ENCODE data around the gene HDGF. TPM values are rescaled to one million over a fixed set of nuclear protein-coding genes. Genes with fewer than 3 reads are reported as not detected.
A peak's percentile ranks its signal among the peaks of the same experiment; 100 is the strongest.

The HDGF gene
- total RNA-seq, 1 donor from 2014 or later, result 147 TPM

GRCh38 chr1:156752843-156753482, 1.5 kb upstream of the HDGF start:
- no peak for DNase-seq
- H3K27me3 Mint-ChIP-seq (ENCODE audit: unreplicated experiment), result peaks cover 10% of the 10 kb centered on the region
- H3K9me3 Mint-ChIP-seq (ENCODE audit: unreplicated experiment), result peaks cover 6% of the 10 kb centered on the region
- H3K36me3 Mint-ChIP-seq (ENCODE audit: unreplicated experiment), result no peaks in the 10 kb centered on the region
- H3K4me3 Mint-ChIP-seq (ENCODE audit: unreplicated experiment), result peak overlapping the region; percentile 90
- peaks cover 27% of the 10 kb centered on the region for H3K4me1 Mint-ChIP-seq (ENCODE audit: low read depth, unreplicated experiment)
- TF ChIP-seq, protein P1, sequence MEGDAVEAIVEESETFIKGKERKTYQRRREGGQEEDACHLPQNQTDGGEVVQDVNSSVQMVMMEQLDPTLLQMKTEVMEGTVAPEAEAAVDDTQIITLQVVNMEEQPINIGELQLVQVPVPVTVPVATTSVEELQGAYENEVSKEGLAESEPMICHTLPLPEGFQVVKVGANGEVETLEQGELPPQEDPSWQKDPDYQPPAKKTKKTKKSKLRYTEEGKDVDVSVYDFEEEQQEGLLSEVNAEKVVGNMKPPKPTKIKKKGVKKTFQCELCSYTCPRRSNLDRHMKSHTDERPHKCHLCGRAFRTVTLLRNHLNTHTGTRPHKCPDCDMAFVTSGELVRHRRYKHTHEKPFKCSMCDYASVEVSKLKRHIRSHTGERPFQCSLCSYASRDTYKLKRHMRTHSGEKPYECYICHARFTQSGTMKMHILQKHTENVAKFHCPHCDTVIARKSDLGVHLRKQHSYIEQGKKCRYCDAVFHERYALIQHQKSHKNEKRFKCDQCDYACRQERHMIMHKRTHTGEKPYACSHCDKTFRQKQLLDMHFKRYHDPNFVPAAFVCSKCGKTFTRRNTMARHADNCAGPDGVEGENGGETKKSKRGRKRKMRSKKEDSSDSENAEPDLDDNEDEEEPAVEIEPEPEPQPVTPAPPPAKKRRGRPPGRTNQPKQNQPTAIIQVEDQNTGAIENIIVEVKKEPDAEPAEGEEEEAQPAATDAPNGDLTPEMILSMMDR (IDR thresholded peaks at IDR 0.05; ENCODE audit: partially characterized antibody, unreplicated experiment), result no peak
- H3K27ac Mint-ChIP-seq (ENCODE audit: unreplicated experiment), result peak overlapping the region; percentile 90

- Mint-ChIP-seq H3K4me1 (ENCODE audit: low read depth, unreplicated experiment) (peaks cover 32% of the 10 kb centered on the region), H3K9me3 (ENCODE audit: unreplicated experiment) (peaks cover 6% of the 10 kb centered on the region), H3K4me3 (ENCODE audit: unreplicated experiment) (peak overlapping the region; percentile 90), H3K27ac (ENCODE audit: unreplicated experiment) (peak overlapping the region; percentile 97), H3K27me3 (ENCODE audit: unreplicated experiment) (peaks cover 10% of the 10 kb centered on the region), H3K36me3 (ENCODE audit: unreplicated experiment) (no peaks in the 10 kb centered on the region)
- TF ChIP-seq, protein P1 (IDR thresholded peaks at IDR 0.05; ENCODE audit: partially characterized antibody, unreplicated experiment), result no peak
- peak; percentile 98 for DNase-seq
Observed at GRCh38 chr1:156751757-156752481, 444 bp upstream of the HDGF start.

GRCh38 chr1:156750711-156751450, 594 bp downstream of the HDGF start:
- Mint-ChIP-seq H3K9me3 (ENCODE audit: unreplicated experiment) (peaks cover 11% of the 10 kb centered on the region), H3K36me3 (ENCODE audit: unreplicated experiment) (no peaks in the 10 kb centered on the region), H3K27me3 (ENCODE audit: unreplicated experiment) (peaks cover 10% of the 10 kb centered on the region), H3K4me3 (ENCODE audit: unreplicated experiment) (peak overlapping the region; percentile 94), H3K4me1 (ENCODE audit: low read depth, unreplicated experiment) (peaks cover 38% of the 10 kb centered on the region), H3K27ac (ENCODE audit: unreplicated experiment) (peak overlapping the region; percentile 82)
- TF ChIP-seq, protein P1 (IDR thresholded peaks at IDR 0.05; ENCODE audit: partially characterized antibody, unreplicated experiment), result peak; percentile 31
- peak; percentile 68 for DNase-seq

DNA sequence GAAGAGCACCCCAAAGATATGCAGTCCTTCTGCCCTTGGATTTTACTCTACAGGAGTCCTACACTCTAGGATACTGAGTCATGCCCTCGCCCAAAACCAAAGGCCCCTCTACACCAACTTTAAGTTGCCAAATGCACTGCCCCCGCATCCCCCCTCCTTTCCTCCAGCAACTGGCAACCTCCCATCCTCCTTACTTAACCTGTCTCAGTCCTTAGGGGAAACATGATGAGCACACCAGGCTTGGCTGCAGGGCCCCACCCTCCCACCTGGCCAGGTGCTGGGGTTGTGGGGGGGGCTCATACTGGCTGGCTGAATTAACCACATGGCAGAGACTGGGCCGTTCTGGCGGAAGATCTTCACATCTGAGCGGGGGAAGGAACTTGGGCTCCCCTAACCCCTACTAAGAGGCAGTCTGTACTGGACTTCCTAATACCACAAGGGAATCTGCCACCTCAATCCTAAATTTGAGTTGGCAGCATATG, 1.2 kb downstream of the HDGF start:
- H3K27ac Mint-ChIP-seq (ENCODE audit: unreplicated experiment), result peak overlapping the region; percentile 82
- TF ChIP-seq, protein P1 (IDR thresholded peaks at IDR 0.05; ENCODE audit: partially characterized antibody, unreplicated experiment), result no peak
- DNase-seq, result no peak
- H3K4me3 Mint-ChIP-seq (ENCODE audit: unreplicated experiment), result peak overlapping the region; percentile 94
- no peaks in the 10 kb centered on the region for H3K36me3 Mint-ChIP-seq (ENCODE audit: unreplicated experiment)
- H3K4me1 Mint-ChIP-seq (ENCODE audit: low read depth, unreplicated experiment), result peaks cover 44% of the 10 kb centered on the region
- peaks cover 15% of the 10 kb centered on the region for H3K9me3 Mint-ChIP-seq (ENCODE audit: unreplicated experiment)
- peaks cover 12% of the 10 kb centered on the region for H3K27me3 Mint-ChIP-seq (ENCODE audit: unreplicated experiment)

Measured in glutamatergic neuron (in vitro differentiated cells).